GM12891 (cell line): Measurements from ENCODE around the gene GDNF.

Experiments used
- POLR2A ChIP-seq: IDR thresholded peaks from 2 replicates; pipeline ENCODE4 v1.6.1; 2011; ENCODE audit warnings: low read depth, low read length, control low read depth
- POLR2AphosphoS5 ChIP-seq: IDR thresholded peaks from 2 replicates; pipeline ENCODE4 v1.6.1; 2011; ENCODE audit warnings: low read depth, low read length, control low read depth
- POU2F2 ChIP-seq: IDR thresholded peaks from 2 replicates; pipeline ENCODE4 v1.6.1; 2011; ENCODE audit warnings: low read depth, mild to moderate bottlenecking, control low read depth, low read length, moderate library complexity
- SPI1 ChIP-seq: IDR thresholded peaks from 2 replicates; pipeline ENCODE4 v1.6.1; 2011; ENCODE audit warnings: low read depth, low read length, control low read depth
- TAF1 ChIP-seq: IDR thresholded peaks from 2 replicates; pipeline ENCODE4 v1.6.1; 2011; ENCODE audit warnings: low read depth, low read length, control low read depth

DNA sequence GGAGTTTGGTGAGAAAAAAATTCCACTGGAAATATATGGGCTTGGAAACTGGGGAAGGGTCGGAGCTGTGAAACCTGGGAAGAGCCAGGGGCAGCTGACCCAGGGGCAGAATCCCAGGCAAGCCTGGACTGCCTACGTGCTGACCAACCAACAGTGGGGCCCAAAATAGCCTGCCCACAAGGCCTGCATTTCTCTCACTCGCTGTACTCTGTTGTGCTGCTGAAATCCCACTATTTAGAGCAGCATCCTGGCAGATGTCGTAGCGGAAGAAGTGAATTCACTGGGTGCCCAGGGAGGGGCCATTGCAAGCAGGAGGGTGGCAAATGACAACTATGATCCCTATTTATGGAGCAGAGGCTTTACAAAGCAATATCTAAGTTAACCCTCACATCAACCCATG lies 9.5 kb downstream of the GDNF start:
- TF ChIP-seq POLR2AphosphoS5: no peak
- no peak for TF ChIP-seq TAF1
- TF ChIP-seq POLR2A: no peak
- TF ChIP-seq POU2F2: no peak
- no peak for TF ChIP-seq SPI1
